ENCODE results near the gene KYAT1.

Gene KYAT1

DNA sequence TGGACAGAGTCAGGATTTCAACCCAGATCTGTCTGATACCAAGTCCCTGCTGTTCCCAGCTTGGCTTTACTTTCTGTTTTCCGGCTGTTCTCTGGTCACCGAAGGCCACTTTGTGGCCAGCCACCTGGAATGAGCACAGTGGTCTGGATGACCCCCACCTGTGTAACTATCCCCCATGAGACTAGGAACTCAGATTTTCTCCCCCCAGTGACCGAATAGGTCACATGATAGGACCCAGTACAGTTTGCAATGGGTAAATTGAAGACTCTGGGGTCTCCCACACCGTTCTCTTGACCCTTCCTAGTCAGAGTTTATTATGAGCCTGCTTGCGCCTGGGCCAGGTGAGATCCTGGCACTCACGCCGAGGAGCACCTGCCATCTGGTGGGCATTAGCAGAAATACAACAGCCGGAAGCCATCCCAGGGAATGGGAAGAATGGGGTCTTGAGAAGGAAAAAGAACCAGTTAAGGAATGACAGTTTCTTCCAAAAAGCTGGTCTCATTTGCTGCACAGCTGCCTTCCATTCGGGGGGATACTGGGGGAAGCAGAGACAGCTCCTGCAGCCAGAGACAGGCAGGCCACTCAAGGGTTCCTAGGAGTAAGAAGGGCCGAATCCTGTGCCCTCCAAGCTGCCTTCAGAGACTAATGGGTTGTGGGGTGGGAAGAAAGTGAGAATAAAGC is 46.1 kb upstream of the KYAT1 start:
- no peaks in the 10 kb centered on the region for H3F3A ChIP-seq (ENCODE audit: insufficient read depth, low read length)
- no peaks in the 10 kb centered on the region for H3K9me3 ChIP-seq (ENCODE audit: low read length)
- no peak overlapping the region for H3K4me2 ChIP-seq (ENCODE audit: low read length)
- no peaks in the 10 kb centered on the region for H3K79me2 ChIP-seq (ENCODE audit: insufficient read depth, low read length)
- no peaks in the 10 kb centered on the region for H4K20me1 ChIP-seq (ENCODE audit: insufficient read depth, low read length)
- no peak overlapping the region for H3K9ac ChIP-seq (ENCODE audit: low read length)
- no peaks in the 10 kb centered on the region for H3K9me2 ChIP-seq (ENCODE audit: low read depth, low read length)
- H3K36me3 ChIP-seq (ENCODE audit: insufficient read depth, low read length) = no peaks in the 10 kb centered on the region
- TF ChIP-seq EZH2 (IDR thresholded peaks at IDR 0.05; ENCODE audit: borderline replicate concordance, low read length) = no peak
- peak; percentile 92 for TF ChIP-seq CTCF (IDR thresholded peaks at IDR 0.05; ENCODE audit: low read length)
- peaks cover 3% of the 10 kb centered on the region for H3K4me1 ChIP-seq (ENCODE audit: insufficient read depth, low read length, severe bottlenecking)
- H3K27ac ChIP-seq (ENCODE audit: low read depth, low read length, poor library complexity, severe bottlenecking) = no peak overlapping the region
- H2AFZ ChIP-seq (ENCODE audit: low read length) = no peak overlapping the region
- H3K4me3 ChIP-seq (ENCODE audit: low read depth, low read length, poor library complexity, severe bottlenecking) = no peak overlapping the region
- H3K27me3 ChIP-seq (ENCODE audit: insufficient read depth, low read length) = no peaks in the 10 kb centered on the region

DNA sequence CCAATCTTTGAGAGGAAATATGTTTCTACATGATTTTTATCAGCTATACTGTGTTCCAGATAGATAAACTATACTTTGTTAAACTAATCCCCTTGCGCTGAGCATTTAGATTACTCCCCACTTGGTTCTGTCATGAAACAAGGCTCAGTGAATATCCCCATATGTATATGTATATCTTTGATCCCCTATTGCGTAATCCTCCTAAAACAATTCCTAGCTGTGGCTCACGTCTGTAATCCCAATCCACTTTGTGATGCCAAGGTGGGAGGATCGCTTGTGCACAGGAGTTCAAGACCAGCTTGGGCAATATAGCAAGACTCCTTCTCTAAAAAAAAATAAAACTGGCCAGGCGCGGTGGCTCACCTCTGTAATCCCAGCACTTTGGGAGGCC is 41.7 kb upstream of the KYAT1 start:
- H4K20me1 ChIP-seq (ENCODE audit: insufficient read depth, low read length) = no peaks in the 10 kb centered on the region
- no peak overlapping the region for H3K4me3 ChIP-seq (ENCODE audit: low read depth, low read length, poor library complexity, severe bottlenecking)
- no peaks in the 10 kb centered on the region for H3K27me3 ChIP-seq (ENCODE audit: insufficient read depth, low read length)
- H3K36me3 ChIP-seq (ENCODE audit: insufficient read depth, low read length) = no peaks in the 10 kb centered on the region
- no peak overlapping the region for H3K9ac ChIP-seq (ENCODE audit: low read length)
- H3K4me1 ChIP-seq (ENCODE audit: insufficient read depth, low read length, severe bottlenecking) = peaks cover 28% of the 10 kb centered on the region
- H3F3A ChIP-seq (ENCODE audit: insufficient read depth, low read length) = no peaks in the 10 kb centered on the region
- H3K79me2 ChIP-seq (ENCODE audit: insufficient read depth, low read length) = no peaks in the 10 kb centered on the region
- H3K9me3 ChIP-seq (ENCODE audit: low read length) = no peaks in the 10 kb centered on the region
- no peak overlapping the region for H3K27ac ChIP-seq (ENCODE audit: low read depth, low read length, poor library complexity, severe bottlenecking)
- no peak overlapping the region for H3K4me2 ChIP-seq (ENCODE audit: low read length)
- no peaks in the 10 kb centered on the region for H3K9me2 ChIP-seq (ENCODE audit: low read depth, low read length)
- H2AFZ ChIP-seq (ENCODE audit: low read length) = no peak overlapping the region
- TF ChIP-seq EZH2 (IDR thresholded peaks at IDR 0.05; ENCODE audit: borderline replicate concordance, low read length) = no peak
- no peak for TF ChIP-seq CTCF (IDR thresholded peaks at IDR 0.05; ENCODE audit: low read length)

DNA sequence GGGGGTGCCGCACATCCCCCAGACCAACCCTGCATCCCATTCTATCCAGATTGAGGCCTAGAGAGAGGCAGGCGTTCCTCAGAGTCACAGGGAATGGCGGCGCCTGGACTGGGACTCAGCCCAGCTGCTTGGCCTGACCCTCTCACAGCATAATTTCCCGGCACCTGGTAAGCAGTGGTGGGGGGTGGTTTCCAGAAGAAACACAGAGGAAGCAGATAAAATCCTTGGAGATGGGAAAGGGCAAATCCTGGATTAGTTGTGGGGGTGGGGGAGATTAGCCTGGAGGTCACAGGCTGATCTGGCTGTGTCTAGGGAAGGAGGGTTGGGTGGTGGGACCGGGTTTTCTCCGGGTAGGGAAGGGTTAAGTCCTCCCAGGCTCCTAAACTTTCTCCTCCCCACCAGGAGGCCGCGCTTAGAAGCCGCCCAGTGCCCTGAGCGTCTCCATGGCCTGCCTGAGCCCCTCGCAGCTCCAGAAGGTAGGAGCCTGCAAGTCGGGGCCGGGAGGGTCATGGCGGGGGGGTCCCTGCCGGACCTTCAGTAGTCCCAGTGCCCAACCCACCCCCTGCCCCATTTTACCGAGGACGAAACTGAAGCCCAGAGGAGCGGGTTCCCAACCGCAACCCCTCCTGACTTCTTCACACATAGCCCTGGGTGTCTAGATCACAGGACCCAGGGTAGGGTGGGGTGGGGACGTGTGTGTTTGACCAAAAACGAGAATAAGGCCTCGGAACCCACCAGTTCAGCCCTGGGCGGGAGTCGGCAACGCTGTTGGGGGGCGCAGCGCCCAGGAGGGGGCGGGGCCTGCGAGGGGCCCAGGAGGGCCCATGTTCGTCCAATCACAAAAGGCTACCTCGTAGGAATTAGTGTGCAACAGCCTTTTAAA is 40.4 kb upstream of the KYAT1 start:
- Histone ChIP-seq H4K20me1 (ENCODE audit: insufficient read depth, low read length) (no peaks in the 10 kb centered on the region), H2AFZ (ENCODE audit: low read length) (no peak overlapping the region; the same call in 1 of the 2 replicates), H3K36me3 (ENCODE audit: insufficient read depth, low read length) (peaks cover 10% of the 10 kb centered on the region; the same call in 1 of the 2 replicates), H3K79me2 (ENCODE audit: insufficient read depth, low read length) (no peaks in the 10 kb centered on the region), H3K4me1 (ENCODE audit: insufficient read depth, low read length, severe bottlenecking) (peaks cover 24% of the 10 kb centered on the region), H3K4me2 (ENCODE audit: low read length) (peak overlapping the region; percentile 66), H3K27ac (ENCODE audit: low read depth, low read length, poor library complexity, severe bottlenecking) (peak overlapping the region; percentile 72), H3F3A (ENCODE audit: insufficient read depth, low read length) (no peaks in the 10 kb centered on the region), H3K4me3 (ENCODE audit: low read depth, low read length, poor library complexity, severe bottlenecking) (peak overlapping the region; percentile 64), H3K9me2 (ENCODE audit: low read depth, low read length) (no peaks in the 10 kb centered on the region), H3K27me3 (ENCODE audit: insufficient read depth, low read length) (no peaks in the 10 kb centered on the region), H3K9ac (ENCODE audit: low read length) (peak overlapping the region; percentile 84), H3K9me3 (ENCODE audit: low read length) (no peaks in the 10 kb centered on the region)
- TF ChIP-seq CTCF (IDR thresholded peaks at IDR 0.05; ENCODE audit: low read length) (no peak), EZH2 (IDR thresholded peaks at IDR 0.05; ENCODE audit: borderline replicate concordance, low read length) (no peak)
